OCI-LY7 (cell line): ENCODE results near the gene MRPL28. TPM values are rescaled to one million over a fixed set of nuclear protein-coding genes. Genes with fewer than 3 reads are reported as not detected.
"Not testable (repeated sequence)": the region's sequence is repeated elsewhere in the genome, so short reads cannot be mapped to it uniquely, and the experiment has no call there.

Source experiments
- BruUV-seq: library from RNA; stranded (reverse); fragments of 400-500 nt; replicated peaks from 2 replicates; lab custom pipeline; 2021; lab: Mats Ljungman, UMichigan
- CTCF ChIA-PET: fragments of 300-600 bp; sonication (Branson Sonifier 250); formaldehyde crosslinking; loops from one replicate; lab custom pipeline; 2022; ENCODE audit warnings: antibody characterized with exemption; ENCODE audit not compliant: unreplicated experiment; lab: Charles Lee
- POLR2A ChIA-PET: fragments of 300-600 bp; sonication (Branson Sonifier 250); formaldehyde crosslinking; loops from one replicate; lab custom pipeline; 2022; ENCODE audit warnings: antibody characterized with exemption; lab: Charles Lee
- DNase-seq: peaks from one replicate; pipeline ENCODE4 v3.0.0-alpha.2; 2015; ENCODE audit warnings: low spot score
- H2AFZ ChIP-seq: fragments of 200-600 bp; sonication (generic), shearing (Covaris generic); 2 replicates; pipeline ENCODE4 v1.6.1; 2014; ENCODE audit warnings: mild to moderate bottlenecking, antibody characterized with exemption, low read length, moderate library complexity
- H3K27ac ChIP-seq: fragments of 200-600 bp; sonication (generic); 2 replicates; pipeline ENCODE4 v1.5.1; 2014; ENCODE audit warnings: mixed run types, low read depth, mild to moderate bottlenecking, moderate library complexity, low read length, inconsistent platforms; ENCODE audit not compliant: poor library complexity, severe bottlenecking
- H3K36me3 ChIP-seq: fragments of 200-600 bp; sonication (generic); 2 replicates; pipeline ENCODE4 v1.6.1; 2014; ENCODE audit warnings: mild to moderate bottlenecking, antibody characterized with exemption, low read length, moderate library complexity, mixed read lengths; ENCODE audit not compliant: insufficient read depth
- H3K4me1 ChIP-seq: fragments of 200-600 bp; sonication (generic); 2 replicates; pipeline ENCODE4 v1.5.1; 2014; ENCODE audit warnings: mild to moderate bottlenecking, low read length; ENCODE audit not compliant: insufficient read depth, poor library complexity, severe bottlenecking
- H3K4me2 ChIP-seq: fragments of 200-600 bp; sonication (generic); 2 replicates; pipeline ENCODE4 v1.6.1; 2014; ENCODE audit warnings: mild to moderate bottlenecking, low read length
- H3K4me3 ChIP-seq: fragments of 200-600 bp; sonication (generic); 2 replicates; pipeline ENCODE4 v1.5.1; 2014; ENCODE audit warnings: mild to moderate bottlenecking, low read depth, low read length; ENCODE audit not compliant: poor library complexity, severe bottlenecking
- H3K79me2 ChIP-seq: fragments of 200-600 bp; sonication (generic); 2 replicates; pipeline ENCODE4 v1.6.1; 2016; ENCODE audit warnings: low read depth, mild to moderate bottlenecking, low read length, moderate library complexity, mixed read lengths; ENCODE audit not compliant: insufficient read depth
- H3K9me2 ChIP-seq: fragments of 200-600 bp; sonication (generic); 2 replicates; pipeline ENCODE4 v1.6.1; 2016; ENCODE audit warnings: mild to moderate bottlenecking, low read length, mixed read lengths; ENCODE audit not compliant: insufficient read depth
- H3K9me3 ChIP-seq: fragments of 200-600 bp; sonication (generic); 2 replicates; pipeline ENCODE4 v1.6.1; 2014; ENCODE audit warnings: mild to moderate bottlenecking, mixed run types, low read length, mixed read lengths
- H4K20me1 ChIP-seq: fragments of 200-600 bp; sonication (generic); 2 replicates; pipeline ENCODE4 v1.6.1; 2014; ENCODE audit warnings: mild to moderate bottlenecking, antibody characterized with exemption, low read length, moderate library complexity, mixed read lengths; ENCODE audit not compliant: insufficient read depth
- EZH2phosphoT487 ChIP-seq: fragments of 200-600 bp; sonication (generic); IDR thresholded peaks from 2 replicates; pipeline ENCODE4 v1.6.1; 2018; ENCODE audit warnings: low read depth, borderline replicate concordance, mild to moderate bottlenecking, mixed run types, antibody characterized with exemption, low read length, moderate library complexity, mixed read lengths
- intact Hi-C: fragments of 100-400 bp; cut with micrococcal nuclease; formaldehyde crosslinking; loops from one replicate; pipeline ENCODE4 v1.10.0; 2022; ENCODE audit not compliant: unreplicated experiment
- total RNA-seq, 2 experiments: library from RNA; depleted of rRNA in 1 of 2; stranded (reverse); fragments of >200 nt in 1 of 2; shearing (Covaris generic) in 1 of 2; gene quantifications; 2 replicates each; pipeline ENCODE4 v1.2.3, GENCODE V29; 2014 to 2022
- TF ChIP-seq, protein P1 (sequence below): fragments of 200-600 bp; sonication (generic); conservative IDR thresholded peaks from 2 replicates; pipeline ENCODE4 v1.5.1; 2014; ENCODE audit warnings: mild to moderate bottlenecking, antibody characterized with exemption, low read length, moderate library complexity, mixed read lengths

MRPL28 gene
- total RNA-seq, 2 experiments from 2014 or later: 84.6 to 113 TPM

DNA sequence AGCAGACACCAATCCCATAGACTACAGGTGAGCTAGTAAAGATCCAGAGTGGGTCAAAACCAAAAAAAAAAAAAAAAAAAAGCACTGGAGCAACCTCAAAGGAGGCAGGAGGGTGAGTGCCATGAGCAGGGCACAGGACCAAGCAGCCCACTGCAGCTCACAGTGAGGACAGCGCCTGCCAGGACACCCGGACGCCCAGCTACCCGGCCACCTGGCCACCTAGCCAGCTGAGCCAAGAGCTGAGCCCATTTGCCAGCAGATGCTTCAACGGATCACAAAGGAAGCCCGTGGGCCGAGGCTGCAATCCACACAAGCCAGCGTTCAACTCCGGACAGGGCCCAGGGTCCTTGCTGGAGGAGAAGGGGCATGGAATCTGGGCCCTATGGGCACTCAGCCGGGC, 32.9 kb downstream of the MRPL28 start:
- Histone ChIP-seq H3K4me3 (no peak overlapping the region), H3K27ac (no peak overlapping the region), H3K9me2 (no peaks in the 10 kb centered on the region), H3K36me3 (no peaks in the 10 kb centered on the region; the same call in 1 of the 2 replicates), H3K4me1 (no peaks in the 10 kb centered on the region), H3K9me3 (no peaks in the 10 kb centered on the region), H3K4me2 (no peak overlapping the region), H3K79me2 (peaks cover 46% of the 10 kb centered on the region), H2AFZ (no peak overlapping the region), H4K20me1 (no peaks in the 10 kb centered on the region)
- intact Hi-C loops: no loop called here
- BruUV-seq: no TSS peak
- POLR2A ChIA-PET: no interaction called here
- no peak for DNase-seq
- TF ChIP-seq, protein P1, sequence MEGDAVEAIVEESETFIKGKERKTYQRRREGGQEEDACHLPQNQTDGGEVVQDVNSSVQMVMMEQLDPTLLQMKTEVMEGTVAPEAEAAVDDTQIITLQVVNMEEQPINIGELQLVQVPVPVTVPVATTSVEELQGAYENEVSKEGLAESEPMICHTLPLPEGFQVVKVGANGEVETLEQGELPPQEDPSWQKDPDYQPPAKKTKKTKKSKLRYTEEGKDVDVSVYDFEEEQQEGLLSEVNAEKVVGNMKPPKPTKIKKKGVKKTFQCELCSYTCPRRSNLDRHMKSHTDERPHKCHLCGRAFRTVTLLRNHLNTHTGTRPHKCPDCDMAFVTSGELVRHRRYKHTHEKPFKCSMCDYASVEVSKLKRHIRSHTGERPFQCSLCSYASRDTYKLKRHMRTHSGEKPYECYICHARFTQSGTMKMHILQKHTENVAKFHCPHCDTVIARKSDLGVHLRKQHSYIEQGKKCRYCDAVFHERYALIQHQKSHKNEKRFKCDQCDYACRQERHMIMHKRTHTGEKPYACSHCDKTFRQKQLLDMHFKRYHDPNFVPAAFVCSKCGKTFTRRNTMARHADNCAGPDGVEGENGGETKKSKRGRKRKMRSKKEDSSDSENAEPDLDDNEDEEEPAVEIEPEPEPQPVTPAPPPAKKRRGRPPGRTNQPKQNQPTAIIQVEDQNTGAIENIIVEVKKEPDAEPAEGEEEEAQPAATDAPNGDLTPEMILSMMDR: no peak
- TF ChIP-seq EZH2phosphoT487: no peak
- CTCF ChIA-PET: no interaction called here

DNA sequence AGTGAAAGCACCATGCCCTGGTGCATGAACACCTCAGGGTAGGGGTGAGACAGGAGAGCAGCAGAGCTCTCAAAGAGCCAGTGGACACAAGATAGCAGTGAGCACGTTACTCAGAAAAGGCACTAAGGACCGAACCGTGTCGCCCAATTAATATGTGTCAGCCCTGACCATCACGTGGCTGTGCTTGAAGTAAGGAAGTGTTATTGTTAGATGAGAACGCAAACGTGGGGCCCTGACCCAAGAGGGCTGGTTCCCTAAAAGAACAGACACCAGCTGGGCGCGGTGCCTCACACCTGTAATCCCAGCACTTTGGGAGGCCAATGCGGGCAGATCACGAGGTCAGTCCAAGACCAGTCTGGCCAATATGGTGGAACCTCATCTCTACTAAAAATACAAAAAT, 34.1 kb downstream of the MRPL28 start:
- POLR2A ChIA-PET: interaction anchor here (0.6 kb wide), 2 partner anchors 10 to 27 kb away, joined by 3 to 4 read pairs; no protein-coding TSS in a partner anchor
- H4K20me1 ChIP-seq: no peaks in the 10 kb centered on the region; the same call in 1 of the 2 replicates
- no peak overlapping the region for H3K4me3 ChIP-seq
- intact Hi-C loops: no loop called here
- TF ChIP-seq EZH2phosphoT487: no peak
- TF ChIP-seq, protein P1: no peak
- no peaks in the 10 kb centered on the region for H3K9me3 ChIP-seq
- H3K79me2 ChIP-seq: peaks cover 47% of the 10 kb centered on the region
- no peak overlapping the region for H3K4me2 ChIP-seq
- H3K36me3 ChIP-seq: no peaks in the 10 kb centered on the region; the same call in 1 of the 2 replicates
- no peak for DNase-seq
- no peak overlapping the region for H3K27ac ChIP-seq
- no peaks in the 10 kb centered on the region for H3K4me1 ChIP-seq
- no TSS peak for BruUV-seq
- H2AFZ ChIP-seq: no peak overlapping the region
- H3K9me2 ChIP-seq: no peaks in the 10 kb centered on the region
- CTCF ChIA-PET: no interaction called here

DNA sequence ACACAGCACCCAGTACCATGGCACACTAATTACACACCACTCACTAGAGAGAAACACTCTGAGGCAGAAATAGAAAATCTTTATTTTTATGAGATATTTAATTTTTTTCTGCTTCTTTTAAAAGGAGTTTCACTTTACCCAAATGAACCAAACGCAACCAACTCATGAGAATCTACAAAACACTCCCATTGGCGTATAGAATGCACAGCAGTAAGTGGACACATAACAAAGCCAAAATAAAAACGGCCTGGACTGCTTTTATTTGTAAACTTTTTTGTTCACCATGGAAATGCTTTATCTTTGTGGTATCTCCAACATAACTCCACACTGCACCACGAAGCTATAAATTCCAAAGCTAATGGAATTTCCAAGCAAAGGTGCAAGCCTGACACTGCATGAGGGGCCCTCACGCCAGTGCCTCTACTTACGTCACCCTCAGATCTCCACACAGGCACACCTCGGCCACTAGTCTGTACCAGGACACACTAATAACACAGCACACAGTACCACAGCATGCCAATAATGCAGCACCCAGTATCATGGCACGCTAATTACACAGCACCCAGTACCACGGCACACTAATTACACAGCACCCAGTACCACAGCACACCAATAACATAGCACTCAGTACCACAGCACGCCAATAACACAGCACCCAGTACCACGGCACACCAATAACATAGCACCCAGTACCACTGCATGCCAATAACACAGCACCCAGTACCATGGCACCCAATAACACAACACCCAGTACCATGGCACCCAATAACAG, 35.3 kb downstream of the MRPL28 start:
- H3K9me2 ChIP-seq, intact Hi-C loops, CTCF ChIA-PET, H2AFZ ChIP-seq, DNase-seq, H3K36me3 ChIP-seq, H3K4me3 ChIP-seq, H3K4me2 ChIP-seq, H3K27ac ChIP-seq, H3K4me1 ChIP-seq, H3K9me3 ChIP-seq, POLR2A ChIA-PET, BruUV-seq, H4K20me1 ChIP-seq: not testable (repeated sequence)
- H3K79me2 ChIP-seq: peaks cover 43% of the 10 kb centered on the region

DNA sequence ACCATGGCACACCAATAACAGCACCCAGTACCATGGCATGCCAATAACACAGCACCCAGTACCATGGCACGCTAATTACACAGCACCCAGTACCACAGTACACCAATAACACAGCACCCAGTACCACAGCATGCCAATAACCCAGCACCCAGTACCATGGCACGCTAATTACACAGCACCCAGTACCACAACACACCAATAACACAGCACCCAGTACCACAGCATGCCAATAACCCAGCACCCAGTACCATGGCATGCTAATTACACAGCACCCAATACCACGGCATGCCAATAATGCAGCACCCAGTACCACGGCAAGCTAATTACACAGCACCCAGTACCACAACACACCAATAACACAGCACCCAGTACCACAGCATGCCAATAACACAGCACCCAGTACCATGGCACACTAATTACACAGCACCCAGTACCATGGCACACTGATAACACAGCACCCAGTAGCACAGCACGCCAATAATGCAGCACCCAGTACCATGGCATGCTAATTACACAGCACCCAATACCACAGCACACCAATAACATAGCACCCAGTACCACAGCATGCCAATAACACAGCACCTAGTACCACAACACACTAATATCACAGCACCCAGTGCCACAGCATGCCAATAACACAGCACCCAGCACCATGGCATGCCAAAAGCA, 36.0 kb downstream of the MRPL28 start:
- H3K9me3 ChIP-seq, H3K4me3 ChIP-seq, H3K9me2 ChIP-seq, intact Hi-C loops, BruUV-seq, CTCF ChIA-PET, H4K20me1 ChIP-seq, H2AFZ ChIP-seq, H3K4me2 ChIP-seq, POLR2A ChIA-PET, H3K4me1 ChIP-seq, DNase-seq, H3K27ac ChIP-seq, H3K36me3 ChIP-seq: not testable (repeated sequence)
- H3K79me2 ChIP-seq: peaks cover 36% of the 10 kb centered on the region
